ENCODE results near the gene DDX18.
A peak's percentile ranks its signal among the peaks of the same experiment; 100 is the strongest.
"Not testable (repeated sequence)": the region's sequence is repeated elsewhere in the genome, so short reads cannot be mapped to it uniquely, and the experiment has no call there.

Gene DDX18

GRCh38 chr2:117814417-117815264 lies at the start of gene DDX18:
TSS of gene DDX18 (plus strand) at chr2:117814691. CDS start at chr2:117814778, 87 bp downstream.
- peak; percentile 93 to 95 (median 94) for DNase-seq (ENCODE audit: low read depth in 4 of 4, low spot score in 1 of 4)

GRCh38 chr2:117770730-117771129 lies 43.8 kb upstream of the DDX18 start:
- DNase-seq (ENCODE audit: low read depth in 4 of 4, low spot score in 1 of 4): no peak

- DNase-seq (ENCODE audit: low read depth in 4 of 4, low spot score in 1 of 4): no peak
Measured at GRCh38 chr2:117771969-117772630, 42.4 kb upstream of the DDX18 start.

GRCh38 chr2:117774716-117775115 lies 39.8 kb upstream of the DDX18 start:
- DNase-seq (ENCODE audit: low read depth in 4 of 4, low spot score in 1 of 4): no peak

GRCh38 chr2:117775703-117776219 lies 38.7 kb upstream of the DDX18 start:
- no peak for DNase-seq (ENCODE audit: low read depth in 4 of 4, low spot score in 1 of 4)

GRCh38 chr2:117776888-117777287 lies 37.6 kb upstream of the DDX18 start:
- no peak for DNase-seq (ENCODE audit: low read depth in 4 of 4, low spot score in 1 of 4)

- peak in 2 of 4 experiments; percentile 4 to 8 for DNase-seq (ENCODE audit: low read depth in 4 of 4, low spot score in 1 of 4)
Measured at GRCh38 chr2:117785740-117786139, 28.8 kb upstream of the DDX18 start.

GRCh38 chr2:117786520-117786919 lies 28.0 kb upstream of the DDX18 start:
- no peak for DNase-seq (ENCODE audit: low read depth in 4 of 4, low spot score in 1 of 4)

- no peak for DNase-seq (ENCODE audit: low read depth in 4 of 4, low spot score in 1 of 4)
Measured at GRCh38 chr2:117789505-117789904, 25.0 kb upstream of the DDX18 start.

- no peak for DNase-seq (ENCODE audit: low read depth in 4 of 4, low spot score in 1 of 4)
Measured at GRCh38 chr2:117794668-117795067, 19.8 kb upstream of the DDX18 start.

GRCh38 chr2:117801826-117802225 lies 12.7 kb upstream of the DDX18 start:
- DNase-seq (ENCODE audit: low read depth in 4 of 4, low spot score in 1 of 4): no peak

- DNase-seq (ENCODE audit: low read depth in 4 of 4, low spot score in 1 of 4): not testable (repeated sequence)
Measured at GRCh38 chr2:117803644-117804325, 10.7 kb upstream of the DDX18 start.

- DNase-seq (ENCODE audit: low read depth in 4 of 4, low spot score in 1 of 4): no peak
Measured at GRCh38 chr2:117812443-117812842, 2.0 kb upstream of the DDX18 start.

- no peak for DNase-seq (ENCODE audit: low read depth in 4 of 4, low spot score in 1 of 4)
Measured at GRCh38 chr2:117815946-117816345, 1.5 kb downstream of the DDX18 start.

GRCh38 chr2:117818921-117819320 lies 4.4 kb downstream of the DDX18 start:
- no peak for DNase-seq (ENCODE audit: low read depth in 4 of 4, low spot score in 1 of 4)

GRCh38 chr2:117820444-117820843 lies 6.0 kb downstream of the DDX18 start:
- DNase-seq (ENCODE audit: low read depth in 4 of 4, low spot score in 1 of 4): no peak

- no peak for DNase-seq (ENCODE audit: low read depth in 4 of 4, low spot score in 1 of 4)
Measured at GRCh38 chr2:117825437-117825836, 10.9 kb downstream of the DDX18 start.

- DNase-seq (ENCODE audit: low read depth in 4 of 4, low spot score in 1 of 4): not testable (repeated sequence)
Measured at GRCh38 chr2:117827464-117827863, 13.0 kb downstream of the DDX18 start.

- DNase-seq (ENCODE audit: low read depth in 4 of 4, low spot score in 1 of 4): no peak
Measured at GRCh38 chr2:117828870-117829269, 14.4 kb downstream of the DDX18 start.

- no peak for DNase-seq (ENCODE audit: low read depth in 4 of 4, low spot score in 1 of 4)
Measured at GRCh38 chr2:117832332-117832731, 17.8 kb downstream of the DDX18 start.

- DNase-seq (ENCODE audit: low read depth in 4 of 4, low spot score in 1 of 4): no peak
Measured at GRCh38 chr2:117832905-117833613, 18.6 kb downstream of the DDX18 start.
